Sigmoid colon (tissue), 7 donors: ENCODE results near the gene NKX2-2. TPM values are rescaled to one million over a fixed set of nuclear protein-coding genes. Genes with fewer than 3 reads are reported as not detected.
A peak's percentile ranks its signal among the peaks of the same experiment; 100 is the strongest.

Source experiments
- DNase-seq: peaks from one replicate; pipeline ENCODE4 v3.0.0-alpha.2; 2019
- H3K27ac ChIP-seq, 4 donors: fragments of 200-600 bp; sonication (generic); one replicate each; pipeline ENCODE4 v1.5.1; 2016 to 2019; ENCODE audit warnings: mild to moderate bottlenecking in 1 of 4
- H3K27me3 ChIP-seq, 3 donors: fragments of 200-600 bp; sonication (generic); one replicate each; pipeline ENCODE4 v1.5.1; 2019; ENCODE audit warnings: mild to moderate bottlenecking in 1 of 3
- H3K36me3 ChIP-seq, 4 donors: fragments of 200-600 bp; sonication (generic); one replicate each; pipeline ENCODE4 v1.5.1; 2016 to 2019
- H3K4me1 ChIP-seq, 4 donors: fragments of 200-600 bp; sonication (generic); one replicate each; pipeline ENCODE4 v1.5.1; 2017 to 2019
- H3K4me3 ChIP-seq, 4 donors: fragments of 200-600 bp; sonication (generic); one replicate each; pipeline ENCODE4 v1.5.1; 2017 to 2019; ENCODE audit warnings: mild to moderate bottlenecking in 2 of 4, moderate library complexity in 1 of 4
- H3K9me3 ChIP-seq, 4 donors: fragments of 200-600 bp in 3 of 4; sonication (generic) in 3 of 4; one replicate each; pipeline versions ENCODE4 v1.5.1 to v1.6.1; 2013 to 2019
- EP300 ChIP-seq, 4 donors: sonication (generic); formaldehyde crosslinking; IDR thresholded peaks; one replicate each; pipeline ENCODE4 v1.6.1; 2017; ENCODE audit warnings: antibody characterized with exemption in 4 of 4
- POLR2A ChIP-seq, 2 donors: fragments of 450-650 bp; IDR thresholded peaks; one replicate each; pipeline ENCODE4 v1.6.1; 2016; ENCODE audit warnings: antibody characterized with exemption in 2 of 2, mild to moderate bottlenecking in 2 of 2, moderate library complexity in 2 of 2
- POLR2AphosphoS5 ChIP-seq, 4 donors: sonication (generic); formaldehyde crosslinking; IDR thresholded peaks; one replicate each; pipeline ENCODE4 v1.6.1; 2017; ENCODE audit warnings: antibody characterized with exemption in 4 of 4
- WGBS, 2 donors: extraction: QIAGEN DNeasy Blood & Tissue Kit; methylation state at CpG; one replicate each; pipeline ENCODE4 v1.1.7; 2013; 5-methylcytosine and 5-hydroxymethylcytosine counted together
- intact Hi-C: fragments of 100-400 bp; cut with DNase I; formaldehyde crosslinking; loops from one replicate; pipeline ENCODE4 v1.15.1; 2023
- polyA plus RNA-seq, 3 donors: library from polyadenylated mRNA; stranded (reverse); fragments of 200-250 nt; gene quantifications; one replicate each; pipeline ENCODE4 v1.2.3, GENCODE V29; 2013
- total RNA-seq, 4 donors: library from RNA; depleted of rRNA; stranded (reverse); fragments of >200 nt; gene quantifications; one replicate each; pipeline ENCODE4 v1.1.0, GENCODE V29; 2016
- TF ChIP-seq, protein P1 (sequence below), 4 experiments: fragments of 450-650 bp in 3 of 4; fragments of 200-600 bp in 1 of 4; IDR thresholded peaks; one replicate each; pipeline ENCODE4 v1.5.1; 2016 to 2019; ENCODE audit warnings: antibody characterized with exemption in 4 of 4, mild to moderate bottlenecking in 3 of 4, moderate library complexity in 2 of 4
- donor health status: healthy with polysubstance abuse.
- donor health status: Bipolar disorder and iron deficiency.
- donor health status: healthy.

The NKX2-2 gene
- total and polyA plus RNA-seq, 7 donors, result 0.23 to 0.60 (median 0.46) TPM; not detected in 4

GRCh38 chr20:21516861-21517565 is 3.1 kb upstream of the NKX2-2 start:
- DNase-seq, result no peak
- Histone ChIP-seq H3K36me3 (no peaks in the 10 kb centered on the region), H3K27me3 (peaks cover 77 to 100% (median 100%) of the 10 kb centered on the region in 3 donors), H3K4me1 (peaks cover 0 to 57% (median 52%) of the 10 kb centered on the region in 4 donors), H3K9me3 (no peaks in the 10 kb centered on the region), H3K27ac (no peak overlapping the region), H3K4me3 (no peak overlapping the region)
- TF ChIP-seq POLR2A (IDR thresholded peaks at IDR 0.05), result no peak
- TF ChIP-seq, protein P1, sequence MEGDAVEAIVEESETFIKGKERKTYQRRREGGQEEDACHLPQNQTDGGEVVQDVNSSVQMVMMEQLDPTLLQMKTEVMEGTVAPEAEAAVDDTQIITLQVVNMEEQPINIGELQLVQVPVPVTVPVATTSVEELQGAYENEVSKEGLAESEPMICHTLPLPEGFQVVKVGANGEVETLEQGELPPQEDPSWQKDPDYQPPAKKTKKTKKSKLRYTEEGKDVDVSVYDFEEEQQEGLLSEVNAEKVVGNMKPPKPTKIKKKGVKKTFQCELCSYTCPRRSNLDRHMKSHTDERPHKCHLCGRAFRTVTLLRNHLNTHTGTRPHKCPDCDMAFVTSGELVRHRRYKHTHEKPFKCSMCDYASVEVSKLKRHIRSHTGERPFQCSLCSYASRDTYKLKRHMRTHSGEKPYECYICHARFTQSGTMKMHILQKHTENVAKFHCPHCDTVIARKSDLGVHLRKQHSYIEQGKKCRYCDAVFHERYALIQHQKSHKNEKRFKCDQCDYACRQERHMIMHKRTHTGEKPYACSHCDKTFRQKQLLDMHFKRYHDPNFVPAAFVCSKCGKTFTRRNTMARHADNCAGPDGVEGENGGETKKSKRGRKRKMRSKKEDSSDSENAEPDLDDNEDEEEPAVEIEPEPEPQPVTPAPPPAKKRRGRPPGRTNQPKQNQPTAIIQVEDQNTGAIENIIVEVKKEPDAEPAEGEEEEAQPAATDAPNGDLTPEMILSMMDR (IDR thresholded peaks at IDR 0.05), result no peak
- TF ChIP-seq POLR2AphosphoS5 (IDR thresholded peaks at IDR 0.05), result no peak
- TF ChIP-seq EP300 (IDR thresholded peaks at IDR 0.05), result no peak
- intact Hi-C loops, result no loop called here
- WGBS, 2 donors, result 4 to 11% methylated on average over 32 of the region's 32 CpGs

GRCh38 chr20:21516180-21516567 is 2.3 kb upstream of the NKX2-2 start:
- peaks cover 77 to 100% (median 100%) of the 10 kb centered on the region in 3 donors for H3K27me3 ChIP-seq

DNA sequence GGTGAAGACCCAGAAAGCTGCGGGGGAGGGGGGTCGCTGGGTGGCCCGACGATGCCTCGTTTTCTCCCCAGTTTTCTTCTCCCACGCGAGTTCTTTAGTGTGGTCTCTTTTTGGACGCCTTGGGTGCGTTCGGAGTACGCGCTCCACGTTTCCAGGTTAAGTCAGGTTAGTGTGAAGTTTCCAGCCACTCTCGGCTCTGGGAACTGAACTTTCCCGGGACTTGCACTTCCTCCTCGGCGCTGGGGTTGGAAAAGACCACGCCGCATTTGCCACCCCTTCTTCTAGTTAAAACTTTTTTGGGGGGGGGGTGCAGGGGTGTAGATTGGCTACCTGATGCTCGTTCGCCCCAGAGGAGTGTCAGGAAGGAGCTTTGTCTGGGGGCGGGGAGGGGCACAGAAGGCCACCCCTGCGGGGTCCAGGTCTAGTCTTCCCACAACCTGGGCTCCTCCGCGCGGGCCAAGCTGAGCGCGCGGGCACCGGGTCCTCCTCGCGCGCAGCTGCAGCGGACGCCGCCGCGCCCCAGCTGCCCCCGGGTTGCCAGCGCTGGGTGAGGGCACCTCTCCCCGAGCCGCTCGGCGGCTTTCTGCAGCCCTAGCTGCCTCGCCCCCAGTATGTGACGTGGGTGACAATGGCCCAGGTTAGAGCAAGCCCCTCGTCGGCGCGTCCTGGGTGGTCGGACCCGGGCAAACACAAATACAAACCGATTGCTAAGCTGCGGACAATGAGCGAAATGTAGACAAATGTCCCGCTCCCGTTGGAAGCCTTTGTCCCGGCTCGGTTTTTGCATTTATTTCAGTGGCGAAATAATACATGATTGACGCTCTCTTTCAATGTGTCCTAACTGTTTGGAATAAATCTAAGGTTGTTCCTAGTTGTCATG is 1.7 kb upstream of the NKX2-2 start:
- whole genome bisulfite sequencing, 2 donors, result 5 to 6% methylated on average over 61 of the region's 61 CpGs
- no peak overlapping the region for H3K27ac ChIP-seq
- no peaks in the 10 kb centered on the region for H3K9me3 ChIP-seq
- intact Hi-C loops, result no loop called here
- H3K36me3 ChIP-seq, result no peaks in the 10 kb centered on the region
- H3K4me3 ChIP-seq, result no peak overlapping the region
- peaks cover 0 to 62% (median 58%) of the 10 kb centered on the region in 4 donors for H3K4me1 ChIP-seq
- DNase-seq, result no peak
- TF ChIP-seq POLR2A (IDR thresholded peaks at IDR 0.05) (no peak), POLR2AphosphoS5 (IDR thresholded peaks at IDR 0.05) (no peak), EP300 (IDR thresholded peaks at IDR 0.05) (no peak)
- TF ChIP-seq, protein P1 (IDR thresholded peaks at IDR 0.05), result no peak
- peaks cover 75 to 100% (median 100%) of the 10 kb centered on the region in 3 donors for H3K27me3 ChIP-seq

More at GRCh38 chr20:21516180-21516567, 2.3 kb upstream of the NKX2-2 start:
- intact Hi-C loops, result no loop called here
- TF ChIP-seq POLR2A (IDR thresholded peaks at IDR 0.05) (no peak), EP300 (IDR thresholded peaks at IDR 0.05) (no peak), POLR2AphosphoS5 (IDR thresholded peaks at IDR 0.05) (no peak)
- TF ChIP-seq, protein P1 (IDR thresholded peaks at IDR 0.05), result no peak
- 5 to 11% methylated on average over 20 of the region's 20 CpGs for WGBS, 2 donors
- no peak overlapping the region for H3K4me3 ChIP-seq
- no peak for DNase-seq
- H3K27ac ChIP-seq, result no peak overlapping the region
- no peaks in the 10 kb centered on the region for H3K36me3 ChIP-seq
- no peaks in the 10 kb centered on the region for H3K9me3 ChIP-seq
- peaks cover 0 to 56% (median 52%) of the 10 kb centered on the region in 4 donors for H3K4me1 ChIP-seq

GRCh38 chr20:21514553-21515251 is 838 bp upstream of the NKX2-2 start:
- WGBS, 2 donors, result 5 to 8% methylated on average over 39 of the region's 39 CpGs
- TF ChIP-seq, protein P1 (IDR thresholded peaks at IDR 0.05), result no peak
- no peak for TF ChIP-seq POLR2A (IDR thresholded peaks at IDR 0.05)
- no peak for TF ChIP-seq POLR2AphosphoS5 (IDR thresholded peaks at IDR 0.05)
- no peak for TF ChIP-seq EP300 (IDR thresholded peaks at IDR 0.05)
- intact Hi-C loops, result no loop called here
- Histone ChIP-seq H3K4me1 (peaks cover 0 to 71% (median 66%) of the 10 kb centered on the region in 4 donors), H3K36me3 (no peaks in the 10 kb centered on the region), H3K9me3 (no peaks in the 10 kb centered on the region), H3K4me3 (peak overlapping the region in 2 of 4 donors; percentile 32 to 41), H3K27me3 (peaks cover 77 to 100% (median 100%) of the 10 kb centered on the region in 3 donors), H3K27ac (no peak overlapping the region)
- no peak for DNase-seq
